ENCODE measurements around the gene SLC25A39. TPM values are rescaled to one million over a fixed set of nuclear protein-coding genes. Genes with fewer than 3 reads are reported as not detected.

SLC25A39 gene
- total and polyA plus RNA-seq, 2 donors (not counting 3 experiments of a cell fraction or from before 2014, with no cell fraction given) = 88.5 to 151 TPM

DNA sequence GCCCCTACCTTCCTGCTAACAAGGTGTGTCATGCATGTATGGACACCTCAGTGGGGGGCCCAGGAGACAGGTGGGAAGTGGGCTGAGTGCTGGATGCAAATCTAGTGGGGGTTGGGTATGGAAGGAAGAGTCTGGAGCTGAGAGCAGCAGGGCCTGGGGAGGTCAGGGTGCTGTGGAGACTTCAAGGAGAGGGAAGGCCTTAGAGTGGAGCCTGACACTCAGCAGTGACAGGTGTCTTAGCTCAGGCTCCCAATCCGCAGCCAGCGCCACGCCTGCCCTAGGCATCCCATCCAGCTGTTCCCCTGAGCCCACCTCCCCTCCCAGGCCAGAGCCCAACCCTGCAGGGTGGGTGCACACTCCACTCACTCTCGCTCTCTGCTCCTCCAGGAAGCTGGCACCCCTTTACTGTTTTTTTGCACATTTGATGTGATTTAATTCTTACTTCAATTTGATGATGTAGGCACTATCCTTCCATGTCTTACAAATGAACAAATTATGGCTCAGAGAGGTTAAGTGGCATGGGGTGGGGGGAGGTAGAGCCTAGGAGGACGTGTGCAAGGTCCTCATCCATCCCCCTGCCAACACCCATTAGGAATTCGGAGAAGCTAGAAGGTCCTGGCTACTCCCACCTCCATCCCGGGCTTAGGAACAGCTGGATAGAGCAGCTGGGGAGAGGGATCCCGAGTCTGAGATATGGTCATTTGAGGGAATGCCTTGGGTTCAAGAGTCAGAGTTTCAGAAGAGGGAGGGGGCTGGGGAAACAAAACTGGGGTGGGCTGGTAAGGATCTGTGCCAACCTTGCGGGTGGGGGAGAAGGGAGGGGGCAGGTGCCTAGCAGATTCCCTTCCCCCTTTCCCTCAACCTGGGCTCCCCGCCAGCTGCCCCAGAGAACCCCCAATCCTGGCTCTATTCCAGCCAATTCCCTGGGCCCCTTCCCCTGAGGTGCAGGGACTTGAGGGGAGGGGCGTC, 37.0 kb upstream of the SLC25A39 start:
- FAIRE-seq (no peak), DNase-seq (ENCODE audit: low read depth, low spot score) (no peak)
- H4K20me1 ChIP-seq (replicated peaks; ENCODE audit: control insufficient read depth, extremely low read depth, insufficient read depth, low read length) = no peaks in the 10 kb centered on the region
- intact Hi-C loops (cut with micrococcal nuclease) (no loop called here), dilution Hi-C loops (cut with MboI; ENCODE audit: extremely low pct_ligation_motif_present, low sequenced_read_pairs) (no loop called here)
- H3K4me2 ChIP-seq (ENCODE audit: insufficient read depth, low read length) = no peak overlapping the region
- no peaks in the 10 kb centered on the region for H3K79me2 ChIP-seq (ENCODE audit: control insufficient read depth, insufficient read depth, low read length)
- H3K27ac ChIP-seq (ENCODE audit: insufficient read depth, low read depth, low read length) = no peak overlapping the region
- ChIA-PET CTCF (interaction anchor here (0.9 to 4.1 kb wide), 7 partner anchors 8 to 162 kb away, joined by 3 to 39 read pairs (median 5); partner anchors contain the start of gene GRN), POLR2A (interaction anchor here (0.9 kb wide), 1 partner anchor 9 kb away, joined by 3 read pairs; no protein-coding TSS in a partner anchor)
- H3K4me3 ChIP-seq (replicated peaks in 1 of 3; ENCODE audit: insufficient read depth in 1 of 3, low read depth in 1 of 3, low read length in 3 of 3) = no peak overlapping the region
- no peak overlapping the region for H2AFZ ChIP-seq (ENCODE audit: low read depth, low read length)
- no peak overlapping the region for H3K9ac ChIP-seq (replicated peaks; ENCODE audit: extremely low read depth, insufficient read depth, low read length)
- BruUV-seq (replicated peaks) = no TSS peak
- H3K9me1 ChIP-seq (replicated peaks; ENCODE audit: control insufficient read depth, extremely low read depth, insufficient read depth, low read length) = no peaks in the 10 kb centered on the region
- H3K27me3 ChIP-seq (ENCODE audit: control insufficient read depth in 2 of 2, insufficient read depth in 2 of 2, low read length in 2 of 2) = peaks cover 3 to 5% of the 10 kb centered on the region in 2 experiments
- H3K4me1 ChIP-seq (ENCODE audit: control insufficient read depth, extremely low read depth, insufficient read depth, low read length) = peaks cover 5% of the 10 kb centered on the region
- H3K9me3 ChIP-seq (replicated peaks; ENCODE audit: control insufficient read depth, insufficient read depth, low read length) = no peaks in the 10 kb centered on the region
- H3K36me3 ChIP-seq (ENCODE audit: control insufficient read depth in 2 of 2, extremely low read depth in 1 of 2, insufficient read depth in 2 of 2, low read length in 2 of 2) = no peaks in the 10 kb centered on the region
- TF ChIP-seq EZH2 (IDR thresholded peaks at IDR 0.05; ENCODE audit: borderline replicate concordance, low read depth, low read length, severe bottlenecking) (no peak), POLR2A (IDR thresholded peaks at IDR 0.05; ENCODE audit: low read depth, low read length) (no peak), POLR2AphosphoS5 (IDR thresholded peaks at IDR 0.05; ENCODE audit: insufficient read depth, low read depth, low read length) (no peak), JUN (IDR thresholded peaks at IDR 0.05; ENCODE audit: borderline replicate concordance, insufficient read depth, insufficient read length, low read depth) (no peak), MYC (IDR thresholded peaks at IDR 0.05; ENCODE audit: low read depth, low read length) (no peak), GATA2 (IDR thresholded peaks at IDR 0.05; ENCODE audit: insufficient read depth, insufficient read length, low read depth, low read length) (no peak), FOS (IDR thresholded peaks at IDR 0.05; ENCODE audit: borderline replicate concordance, insufficient read depth, low read length) (no peak)
- TF ChIP-seq, protein P1, sequence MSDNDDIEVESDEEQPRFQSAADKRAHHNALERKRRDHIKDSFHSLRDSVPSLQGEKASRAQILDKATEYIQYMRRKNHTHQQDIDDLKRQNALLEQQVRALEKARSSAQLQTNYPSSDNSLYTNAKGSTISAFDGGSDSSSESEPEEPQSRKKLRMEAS (IDR thresholded peaks at IDR 0.05; ENCODE audit: insufficient read depth, insufficient read length) = no peak
- TF ChIP-seq, protein P2, sequence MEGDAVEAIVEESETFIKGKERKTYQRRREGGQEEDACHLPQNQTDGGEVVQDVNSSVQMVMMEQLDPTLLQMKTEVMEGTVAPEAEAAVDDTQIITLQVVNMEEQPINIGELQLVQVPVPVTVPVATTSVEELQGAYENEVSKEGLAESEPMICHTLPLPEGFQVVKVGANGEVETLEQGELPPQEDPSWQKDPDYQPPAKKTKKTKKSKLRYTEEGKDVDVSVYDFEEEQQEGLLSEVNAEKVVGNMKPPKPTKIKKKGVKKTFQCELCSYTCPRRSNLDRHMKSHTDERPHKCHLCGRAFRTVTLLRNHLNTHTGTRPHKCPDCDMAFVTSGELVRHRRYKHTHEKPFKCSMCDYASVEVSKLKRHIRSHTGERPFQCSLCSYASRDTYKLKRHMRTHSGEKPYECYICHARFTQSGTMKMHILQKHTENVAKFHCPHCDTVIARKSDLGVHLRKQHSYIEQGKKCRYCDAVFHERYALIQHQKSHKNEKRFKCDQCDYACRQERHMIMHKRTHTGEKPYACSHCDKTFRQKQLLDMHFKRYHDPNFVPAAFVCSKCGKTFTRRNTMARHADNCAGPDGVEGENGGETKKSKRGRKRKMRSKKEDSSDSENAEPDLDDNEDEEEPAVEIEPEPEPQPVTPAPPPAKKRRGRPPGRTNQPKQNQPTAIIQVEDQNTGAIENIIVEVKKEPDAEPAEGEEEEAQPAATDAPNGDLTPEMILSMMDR (IDR thresholded peaks at IDR 0.05; ENCODE audit: extremely low read depth in 1 of 2, insufficient read depth in 1 of 2, low read depth in 1 of 2, low read length in 2 of 2) = no peak
